GM19099 (cell line): ENCODE data around the gene ZBTB1.

ENCODE experiments used
- POLR2A ChIP-seq: IDR thresholded peaks from 3 replicates; pipeline ENCODE4 v1.6.1; 2011; ENCODE audit warnings: low read depth; ENCODE audit not compliant: insufficient read length; ENCODE audit errors: extremely low read depth

The ZBTB1 gene

GRCh38 chr14:64569138-64569631, 64.6 kb downstream of the ZBTB1 start:
- TF ChIP-seq POLR2A: no peak

GRCh38 chr14:64572386-64573104, 68.0 kb downstream of the ZBTB1 start:
- no peak for TF ChIP-seq POLR2A

DNA sequence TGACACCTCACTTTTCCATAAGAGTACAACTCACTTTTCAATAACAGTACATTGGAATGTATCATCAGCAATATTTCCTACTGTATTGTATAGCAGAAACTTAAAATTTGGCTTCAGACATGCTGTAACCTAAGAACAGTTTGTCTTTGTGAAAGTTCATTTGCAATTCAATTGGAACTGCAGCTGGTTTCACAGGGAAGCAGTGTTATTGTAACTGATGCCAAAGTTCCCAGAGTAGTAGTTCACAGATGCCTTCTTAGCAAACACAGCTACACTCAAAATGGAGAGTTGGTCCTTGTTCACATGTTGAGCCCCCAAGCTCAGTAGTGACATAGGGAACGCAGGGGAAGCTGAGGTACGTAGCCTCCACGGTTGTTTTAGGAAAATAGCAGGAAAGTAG, 68.5 kb downstream of the ZBTB1 start:
- TF ChIP-seq POLR2A: no peak
